Measurements from ENCODE around the gene PIK3CD. TPM values are rescaled to one million over a fixed set of nuclear protein-coding genes. Genes with fewer than 3 reads are reported as not detected.

PIK3CD gene
- total RNA-seq, 1 experiment from 2014 or later, result 23.1 TPM

GRCh38 chr1:9763914-9764313, 112.4 kb downstream of the PIK3CD start (continued):
- TF ChIP-seq, protein P1, sequence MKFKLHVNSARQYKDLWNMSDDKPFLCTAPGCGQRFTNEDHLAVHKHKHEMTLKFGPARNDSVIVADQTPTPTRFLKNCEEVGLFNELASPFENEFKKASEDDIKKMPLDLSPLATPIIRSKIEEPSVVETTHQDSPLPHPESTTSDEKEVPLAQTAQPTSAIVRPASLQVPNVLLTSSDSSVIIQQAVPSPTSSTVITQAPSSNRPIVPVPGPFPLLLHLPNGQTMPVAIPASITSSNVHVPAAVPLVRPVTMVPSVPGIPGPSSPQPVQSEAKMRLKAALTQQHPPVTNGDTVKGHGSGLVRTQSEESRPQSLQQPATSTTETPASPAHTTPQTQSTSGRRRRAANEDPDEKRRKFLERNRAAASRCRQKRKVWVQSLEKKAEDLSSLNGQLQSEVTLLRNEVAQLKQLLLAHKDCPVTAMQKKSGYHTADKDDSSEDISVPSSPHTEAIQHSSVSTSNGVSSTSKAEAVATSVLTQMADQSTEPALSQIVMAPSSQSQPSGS (CRISPR knock-in tag; IDR thresholded peaks at IDR 0.05; ENCODE audit: borderline replicate concordance, low read depth), result no peak
- TF ChIP-seq E2F4 (CRISPR knock-in tag; IDR thresholded peaks at IDR 0.05; ENCODE audit: borderline replicate concordance, low read depth), result no peak
- no peak for TF ChIP-seq ZBTB21 (CRISPR knock-in tag; IDR thresholded peaks at IDR 0.05; ENCODE audit: borderline replicate concordance)
- no peak for TF ChIP-seq ZNF219 (CRISPR knock-in tag; IDR thresholded peaks at IDR 0.05; ENCODE audit: borderline replicate concordance)
- no peak for TF ChIP-seq OVOL2 (CRISPR knock-in tag; IDR thresholded peaks at IDR 0.05; ENCODE audit: borderline replicate concordance)
- TF ChIP-seq, protein P2, sequence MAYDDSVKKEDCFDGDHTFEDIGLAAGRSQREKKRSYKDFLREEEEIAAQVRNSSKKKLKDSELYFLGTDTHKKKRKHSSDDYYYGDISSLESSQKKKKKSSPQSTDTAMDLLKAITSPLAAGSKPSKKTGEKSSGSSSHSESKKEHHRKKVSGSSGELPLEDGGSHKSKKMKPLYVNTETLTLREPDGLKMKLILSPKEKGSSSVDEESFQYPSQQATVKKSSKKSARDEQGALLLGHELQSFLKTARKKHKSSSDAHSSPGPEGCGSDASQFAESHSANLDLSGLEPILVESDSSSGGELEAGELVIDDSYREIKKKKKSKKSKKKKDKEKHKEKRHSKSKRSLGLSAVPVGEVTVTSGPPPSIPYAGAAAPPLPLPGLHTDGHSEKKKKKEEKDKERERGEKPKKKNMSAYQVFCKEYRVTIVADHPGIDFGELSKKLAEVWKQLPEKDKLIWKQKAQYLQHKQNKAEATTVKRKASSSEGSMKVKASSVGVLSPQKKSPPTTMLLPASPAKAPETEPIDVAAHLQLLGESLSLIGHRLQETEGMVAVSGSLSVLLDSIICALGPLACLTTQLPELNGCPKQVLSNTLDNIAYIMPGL (CRISPR knock-in tag; IDR thresholded peaks at IDR 0.05), result no peak
- TF ChIP-seq NR1H2 (CRISPR knock-in tag; IDR thresholded peaks at IDR 0.05), result no peak
- no peak for TF ChIP-seq NFATC4 (CRISPR knock-in tag; IDR thresholded peaks at IDR 0.05)

DNA sequence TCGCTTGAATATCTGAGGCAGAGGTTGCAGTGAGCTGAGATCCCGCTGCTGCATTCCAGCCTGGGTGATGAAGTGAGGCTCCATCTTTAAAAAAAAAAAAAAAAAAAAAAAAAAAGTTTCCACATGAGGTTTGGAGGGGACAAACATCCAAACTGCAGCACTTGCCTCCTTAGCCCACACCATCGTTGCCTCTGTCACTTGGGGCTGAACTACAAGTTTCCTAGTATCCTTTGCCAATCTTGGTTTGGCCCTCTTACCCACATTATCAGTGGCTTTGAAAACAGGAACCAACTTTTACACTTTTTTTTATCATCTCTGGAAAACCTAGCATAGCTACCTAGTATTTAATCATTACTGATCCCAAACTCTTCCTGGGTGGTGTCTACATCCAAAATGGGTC, 113.0 kb downstream of the PIK3CD start:
- H3K4me3 Mint-ChIP-seq, result no peak overlapping the region
- ChIA-PET POLR2A (interaction anchor here (0.7 kb wide), 1 partner anchor 95 kb away, joined by 7 read pairs; no protein-coding TSS in a partner anchor), CTCF (interaction anchor here (0.6 to 1.3 kb wide), 4 partner anchors 20 to 63 kb away, joined by 3 to 5 read pairs (median 4); no protein-coding TSS in a partner anchor)
- peaks cover 16% of the 10 kb centered on the region for H3K36me3 Mint-ChIP-seq
- peaks cover 56% of the 10 kb centered on the region for H3K4me1 Mint-ChIP-seq
- DNase-seq (ENCODE audit: low spot score) (no peak), ATAC-seq (no peak)
- no peak for TF ChIP-seq NR3C1 (CRISPR knock-in tag; conservative IDR thresholded peaks at IDR 0.05; ENCODE audit: low read depth)
- no peak for TF ChIP-seq ZNF416 (CRISPR knock-in tag; IDR thresholded peaks at IDR 0.05)
- H3K9me3 Mint-ChIP-seq, result no peaks in the 10 kb centered on the region
- no peaks in the 10 kb centered on the region for H3K27me3 Mint-ChIP-seq (ENCODE audit: low read depth)
- peak overlapping the region; percentile 65; the same call in 1 of the 2 replicates for H3K27ac Mint-ChIP-seq

DNA sequence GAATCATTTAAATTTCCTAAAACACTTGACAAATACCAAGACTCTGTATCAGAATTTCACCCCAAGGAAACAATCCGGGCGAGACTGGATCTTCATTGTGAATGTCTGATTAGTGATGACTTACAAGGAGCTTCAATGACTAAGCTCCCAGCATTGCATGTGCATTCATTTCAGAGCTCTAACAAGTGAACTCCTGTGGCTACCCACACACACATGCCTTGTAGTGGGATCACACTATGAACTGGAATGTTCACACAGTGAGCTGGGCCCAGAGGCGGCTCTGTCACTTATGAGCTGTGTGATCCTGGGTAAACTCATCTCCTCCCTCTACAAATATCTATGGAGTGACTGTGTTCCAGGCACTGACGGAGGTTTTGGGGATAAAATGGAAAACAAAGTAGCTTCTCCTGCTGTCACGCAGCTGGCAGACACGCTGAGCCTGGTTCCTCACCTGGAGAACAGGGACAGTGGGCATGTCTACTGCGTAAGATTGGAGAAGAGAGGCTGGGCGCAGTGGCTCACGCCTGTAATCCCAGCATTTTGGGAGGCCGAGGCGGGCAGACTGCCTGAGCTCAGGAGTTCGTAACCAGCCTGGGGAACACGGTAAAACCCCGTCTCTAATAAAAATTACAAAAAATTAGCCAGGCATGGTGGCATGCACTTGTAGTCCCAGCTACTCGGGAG, 115.4 kb downstream of the PIK3CD start:
- Mint-ChIP-seq H3K36me3 (peaks cover 14% of the 10 kb centered on the region), H3K27me3 (ENCODE audit: low read depth) (no peaks in the 10 kb centered on the region), H3K4me1 (peaks cover 33% of the 10 kb centered on the region), H3K27ac (peak overlapping the region; percentile 87), H3K4me3 (no peak overlapping the region), H3K9me3 (no peaks in the 10 kb centered on the region)
- ChIA-PET POLR2A (no interaction called here), CTCF (interaction anchor here (0.6 to 1.4 kb wide), 4 partner anchors 18 to 68 kb away, joined by 3 read pairs; no protein-coding TSS in a partner anchor)
- DNase-seq (ENCODE audit: low spot score), result no peak
- ATAC-seq, result no peak
- TF ChIP-seq GABPB1 (CRISPR knock-in tag; IDR thresholded peaks at IDR 0.05) (no peak), USF2 (CRISPR knock-in tag; IDR thresholded peaks at IDR 0.05) (no peak), ZNF281 (CRISPR knock-in tag; IDR thresholded peaks at IDR 0.05) (no peak), ZNF671 (CRISPR knock-in tag; IDR thresholded peaks at IDR 0.05) (no peak), FOXP4 (CRISPR knock-in tag; IDR thresholded peaks at IDR 0.05) (no peak), TP53 (CRISPR knock-in tag; IDR thresholded peaks at IDR 0.05) (no peak), ETV6 (CRISPR knock-in tag; IDR thresholded peaks at IDR 0.05) (no peak), NFYB (CRISPR knock-in tag; conservative IDR thresholded peaks at IDR 0.05; ENCODE audit: low read depth) (no peak)
- TF ChIP-seq, protein P2 (CRISPR knock-in tag; IDR thresholded peaks at IDR 0.05), result no peak
- TF ChIP-seq, protein P3, sequence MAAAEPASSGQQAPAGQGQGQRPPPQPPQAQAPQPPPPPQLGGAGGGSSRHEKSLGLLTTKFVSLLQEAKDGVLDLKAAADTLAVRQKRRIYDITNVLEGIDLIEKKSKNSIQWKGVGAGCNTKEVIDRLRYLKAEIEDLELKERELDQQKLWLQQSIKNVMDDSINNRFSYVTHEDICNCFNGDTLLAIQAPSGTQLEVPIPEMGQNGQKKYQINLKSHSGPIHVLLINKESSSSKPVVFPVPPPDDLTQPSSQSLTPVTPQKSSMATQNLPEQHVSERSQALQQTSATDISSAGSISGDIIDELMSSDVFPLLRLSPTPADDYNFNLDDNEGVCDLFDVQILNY (CRISPR knock-in tag; IDR thresholded peaks at IDR 0.05), result no peak
